WTC11 (cell line): ENCODE measurements around the gene HECW1.
"Not testable (repeated sequence)": the region's sequence is repeated elsewhere in the genome, so short reads cannot be mapped to it uniquely, and the experiment has no call there.

Experiments used
- AFF4 ChIP-seq: sonication (generic); formaldehyde crosslinking; IDR thresholded peaks from 2 replicates; pipeline ENCODE4 v1.8.1; 2023; ENCODE audit warnings: mild to moderate bottlenecking, missing genetic modification reagents, borderline replicate concordance
- CBFB ChIP-seq: sonication (generic); formaldehyde crosslinking; IDR thresholded peaks from 2 replicates; pipeline ENCODE4 v1.8.1; 2022; ENCODE audit warnings: mild to moderate bottlenecking, low read depth, missing genetic modification reagents
- CREM ChIP-seq: sonication (generic); formaldehyde crosslinking; IDR thresholded peaks from 2 replicates; pipeline ENCODE4 v1.8.1; 2022; ENCODE audit warnings: mild to moderate bottlenecking, missing genetic modification reagents, moderate library complexity
- FOXJ3 ChIP-seq: sonication (generic); formaldehyde crosslinking; IDR thresholded peaks from 2 replicates; pipeline ENCODE4 v1.9.0; 2021; ENCODE audit warnings: missing genetic modification reagents, mild to moderate bottlenecking, borderline replicate concordance
- MAX ChIP-seq: sonication (generic); formaldehyde crosslinking; IDR thresholded peaks from 2 replicates; pipeline ENCODE4 v1.8.0; 2022; ENCODE audit warnings: mild to moderate bottlenecking, missing genetic modification reagents
- SP1 ChIP-seq: sonication (generic); formaldehyde crosslinking; conservative IDR thresholded peaks from 2 replicates; pipeline ENCODE4 v1.8.1; 2022; ENCODE audit warnings: missing genetic modification reagents
- TEAD1 ChIP-seq: sonication (generic); formaldehyde crosslinking; IDR thresholded peaks from 2 replicates; pipeline ENCODE4 v1.8.0; 2022; ENCODE audit warnings: mild to moderate bottlenecking, missing genetic modification reagents
- TF ChIP-seq, protein P1 (sequence below): fragments of 200-600 bp; IDR thresholded peaks from 2 replicates; pipeline ENCODE4 v1.8.0; 2022; ENCODE audit warnings: antibody characterized with exemption
- TF ChIP-seq, protein P2 (sequence below): sonication (generic); formaldehyde crosslinking; IDR thresholded peaks from 2 replicates; pipeline ENCODE4 v1.8.1; 2023; ENCODE audit warnings: mild to moderate bottlenecking, missing genetic modification reagents, moderate library complexity

DNA sequence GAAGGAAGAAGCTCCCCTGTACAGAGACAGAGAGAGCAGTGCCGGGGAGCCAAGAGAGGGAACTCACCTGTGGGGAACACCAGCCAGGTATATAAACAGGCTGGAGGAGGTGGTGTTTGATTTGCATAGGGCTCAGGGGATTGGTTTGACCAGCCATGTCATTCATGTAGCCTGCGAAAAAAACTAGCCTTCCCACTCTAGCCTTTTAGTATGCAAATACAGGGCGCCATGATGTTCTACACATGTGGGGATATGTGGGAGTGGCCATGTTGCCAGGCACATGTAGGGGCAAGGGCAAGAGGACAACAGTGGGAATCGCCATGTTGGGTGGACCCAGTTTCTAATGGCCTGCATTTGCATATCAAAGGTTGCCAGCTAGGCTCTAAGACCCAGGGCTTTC is 106.5 kb downstream of the HECW1 start:
- not testable (repeated sequence) for TF ChIP-seq TEAD1 (CRISPR knock-in tag); MAX (CRISPR knock-in tag); CREM; SP1 (CRISPR knock-in tag); CBFB (CRISPR knock-in tag); AFF4 (CRISPR knock-in tag); FOXJ3 (CRISPR knock-in tag)
- TF ChIP-seq, protein P1, sequence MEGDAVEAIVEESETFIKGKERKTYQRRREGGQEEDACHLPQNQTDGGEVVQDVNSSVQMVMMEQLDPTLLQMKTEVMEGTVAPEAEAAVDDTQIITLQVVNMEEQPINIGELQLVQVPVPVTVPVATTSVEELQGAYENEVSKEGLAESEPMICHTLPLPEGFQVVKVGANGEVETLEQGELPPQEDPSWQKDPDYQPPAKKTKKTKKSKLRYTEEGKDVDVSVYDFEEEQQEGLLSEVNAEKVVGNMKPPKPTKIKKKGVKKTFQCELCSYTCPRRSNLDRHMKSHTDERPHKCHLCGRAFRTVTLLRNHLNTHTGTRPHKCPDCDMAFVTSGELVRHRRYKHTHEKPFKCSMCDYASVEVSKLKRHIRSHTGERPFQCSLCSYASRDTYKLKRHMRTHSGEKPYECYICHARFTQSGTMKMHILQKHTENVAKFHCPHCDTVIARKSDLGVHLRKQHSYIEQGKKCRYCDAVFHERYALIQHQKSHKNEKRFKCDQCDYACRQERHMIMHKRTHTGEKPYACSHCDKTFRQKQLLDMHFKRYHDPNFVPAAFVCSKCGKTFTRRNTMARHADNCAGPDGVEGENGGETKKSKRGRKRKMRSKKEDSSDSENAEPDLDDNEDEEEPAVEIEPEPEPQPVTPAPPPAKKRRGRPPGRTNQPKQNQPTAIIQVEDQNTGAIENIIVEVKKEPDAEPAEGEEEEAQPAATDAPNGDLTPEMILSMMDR: not testable (repeated sequence)
- TF ChIP-seq, protein P2, sequence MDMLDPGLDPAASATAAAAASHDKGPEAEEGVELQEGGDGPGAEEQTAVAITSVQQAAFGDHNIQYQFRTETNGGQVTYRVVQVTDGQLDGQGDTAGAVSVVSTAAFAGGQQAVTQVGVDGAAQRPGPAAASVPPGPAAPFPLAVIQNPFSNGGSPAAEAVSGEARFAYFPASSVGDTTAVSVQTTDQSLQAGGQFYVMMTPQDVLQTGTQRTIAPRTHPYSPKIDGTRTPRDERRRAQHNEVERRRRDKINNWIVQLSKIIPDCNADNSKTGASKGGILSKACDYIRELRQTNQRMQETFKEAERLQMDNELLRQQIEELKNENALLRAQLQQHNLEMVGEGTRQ: not testable (repeated sequence)
